H9 (cell line): Measurements from ENCODE around the gene ZNF317. TPM values are rescaled to one million over a fixed set of nuclear protein-coding genes. Genes with fewer than 3 reads are reported as not detected.

Experiments
- DNase-seq: peaks from one replicate; pipeline ENCODE4 v3.0.0-alpha.2; 2017
- H2AFZ ChIP-seq: one replicate; pipeline ENCODE4 v1.6.1; 2013; ENCODE audit warnings: mild to moderate bottlenecking, low read length, control low read depth, moderate library complexity
- H2AK5ac ChIP-seq: 2 replicates; pipeline ENCODE4 v1.6.1; 2013; ENCODE audit warnings: low read length, control low read depth, mixed read lengths; ENCODE audit not compliant: insufficient read length
- H2BK120ac ChIP-seq: one replicate; pipeline ENCODE4 v1.6.1; 2013; ENCODE audit warnings: low read depth, mild to moderate bottlenecking, low read length, control low read depth, inconsistent platforms; ENCODE audit not compliant: poor library complexity, severe bottlenecking
- H2BK12ac ChIP-seq: 2 replicates; pipeline ENCODE4 v1.6.1; 2013; ENCODE audit warnings: low read length, control low read depth, mixed read lengths, low read depth; ENCODE audit not compliant: insufficient read length
- H2BK15ac ChIP-seq: 2 replicates; pipeline ENCODE4 v1.6.1; 2013; ENCODE audit warnings: low read depth, low read length, control low read depth
- H2BK20ac ChIP-seq: one replicate; pipeline ENCODE4 v1.6.1; 2013; ENCODE audit warnings: low read depth, mild to moderate bottlenecking, low read length, control low read depth, inconsistent platforms; ENCODE audit not compliant: poor library complexity, severe bottlenecking
- H2BK5ac ChIP-seq: 2 replicates; pipeline ENCODE4 v1.6.1; 2013; ENCODE audit warnings: low read length, control low read depth, mixed read lengths; ENCODE audit not compliant: insufficient read length
- H3K14ac ChIP-seq: 2 replicates; pipeline ENCODE4 v1.6.1; 2013; ENCODE audit warnings: low read length, control low read depth; ENCODE audit not compliant: insufficient read depth
- H3K18ac ChIP-seq: 2 replicates; pipeline ENCODE4 v1.6.1; 2013; ENCODE audit warnings: low read depth, mild to moderate bottlenecking, mixed read lengths, low read length, control low read depth; ENCODE audit not compliant: insufficient read length
- H3K23ac ChIP-seq: 2 replicates; pipeline ENCODE4 v1.6.1; 2013; ENCODE audit warnings: low read length, control low read depth, mixed read lengths, low read depth; ENCODE audit not compliant: insufficient read length
- H3K23me2 ChIP-seq: 2 replicates; pipeline ENCODE4 v1.6.1; 2013; ENCODE audit warnings: low read depth, mild to moderate bottlenecking, mixed read lengths, low read length, control low read depth; ENCODE audit not compliant: insufficient read length, poor library complexity, severe bottlenecking
- H3K27ac ChIP-seq: 2 replicates; pipeline ENCODE4 v1.5.1; 2013; ENCODE audit warnings: low read length, control low read depth, mixed read lengths, low read depth; ENCODE audit not compliant: insufficient read length
- H3K27me3 ChIP-seq: 2 replicates; pipeline ENCODE4 v1.6.1; 2013; ENCODE audit warnings: low read length, control low read depth, inconsistent platforms; ENCODE audit not compliant: insufficient read depth
- H3K4ac ChIP-seq: 2 replicates; pipeline ENCODE4 v1.6.1; 2013; ENCODE audit warnings: low read depth, mild to moderate bottlenecking, control low read depth, inconsistent platforms, low read length, moderate library complexity
- H3K4me1 ChIP-seq: 2 replicates; pipeline ENCODE4 v1.6.1; 2013; ENCODE audit warnings: low read length, control low read depth, inconsistent platforms; ENCODE audit not compliant: insufficient read depth
- H3K4me2 ChIP-seq: 2 replicates; pipeline ENCODE4 v1.6.1; 2013; ENCODE audit warnings: low read length, control low read depth, mixed read lengths; ENCODE audit not compliant: insufficient read length, insufficient read depth
- H3K56ac ChIP-seq: 2 replicates; pipeline ENCODE4 v1.6.1; 2013; ENCODE audit warnings: low read depth, mild to moderate bottlenecking, mixed read lengths, low read length, control low read depth; ENCODE audit not compliant: insufficient read length
- H3K79me1 ChIP-seq: 2 replicates; pipeline ENCODE4 v1.6.1; 2013; ENCODE audit warnings: low read depth, mild to moderate bottlenecking, moderate library complexity, low read length, control low read depth, inconsistent platforms; ENCODE audit not compliant: insufficient read depth, poor library complexity, severe bottlenecking
- H3K79me2 ChIP-seq: 2 replicates; pipeline ENCODE4 v1.6.1; 2013; ENCODE audit warnings: low read length, control low read depth, inconsistent platforms; ENCODE audit not compliant: insufficient read depth
- H3K9ac ChIP-seq: 2 replicates; pipeline ENCODE4 v1.6.1; 2013; ENCODE audit warnings: low read length, control low read depth, mixed read lengths; ENCODE audit not compliant: insufficient read length; ENCODE audit errors: extremely low read depth
- H3K9me3 ChIP-seq: one replicate; pipeline ENCODE4 v1.6.1; 2013; ENCODE audit warnings: low read depth, low read length, inconsistent platforms; ENCODE audit not compliant: control insufficient read depth
- H3T11ph ChIP-seq: one replicate; pipeline ENCODE4 v1.6.1; 2013; ENCODE audit warnings: mild to moderate bottlenecking, low read length, control low read depth, inconsistent platforms
- H4K20me1 ChIP-seq: one replicate; pipeline ENCODE4 v1.6.1; 2013; ENCODE audit not compliant: control insufficient read depth, insufficient read length, insufficient read depth
- H4K5ac ChIP-seq: 2 replicates; pipeline ENCODE4 v1.6.1; 2013; ENCODE audit warnings: low read depth, mild to moderate bottlenecking, mixed read lengths, low read length, control low read depth; ENCODE audit not compliant: insufficient read length
- H4K8ac ChIP-seq: replicated peaks from 2 replicates; pipeline ENCODE4 v1.6.1; 2013; ENCODE audit warnings: low read length, control low read depth, mixed read lengths, low read depth; ENCODE audit not compliant: insufficient read length
- H4K91ac ChIP-seq: 2 replicates; pipeline ENCODE4 v1.6.1; 2013; ENCODE audit warnings: low read depth, mild to moderate bottlenecking, moderate library complexity, mixed read lengths, low read length, control low read depth; ENCODE audit not compliant: insufficient read length
- H3K27ac Mint-ChIP-seq, 3 experiments: 2 replicates in 2 of 3; 3 replicates in 1 of 3; pipeline ENCODE4 v1.8.0; 2020 to 2021; ENCODE audit warnings: mixed read lengths in 3 of 3, mild to moderate bottlenecking in 1 of 3, moderate library complexity in 1 of 3
- H3K27me3 Mint-ChIP-seq: 2 replicates; pipeline ENCODE4 v1.8.0; 2021; ENCODE audit warnings: low read depth, mild to moderate bottlenecking, moderate library complexity, mixed read lengths
- H3K36me3 Mint-ChIP-seq, 3 experiments: 2 replicates in 2 of 3; 3 replicates in 1 of 3; pipeline ENCODE4 v1.8.0; 2020 to 2021; ENCODE audit warnings: low read depth in 3 of 3, mixed read lengths in 3 of 3; ENCODE audit not compliant: insufficient read depth in 1 of 3
- H3K4me1 Mint-ChIP-seq, 2 experiments: 2 replicates each; pipeline ENCODE4 v1.8.0; 2020; ENCODE audit warnings: mixed read lengths in 2 of 2
- H3K4me3 Mint-ChIP-seq, 2 experiments: 2 replicates in 1 of 2; 3 replicates in 1 of 2; pipeline ENCODE4 v1.8.0; 2020 to 2021; ENCODE audit warnings: mild to moderate bottlenecking in 2 of 2, mixed read lengths in 2 of 2, moderate library complexity in 1 of 2
- H3K9me3 Mint-ChIP-seq, 2 experiments: 2 replicates in 1 of 2; 3 replicates in 1 of 2; pipeline ENCODE4 v1.8.0; 2020; ENCODE audit warnings: mild to moderate bottlenecking in 2 of 2, mixed read lengths in 2 of 2, moderate library complexity in 1 of 2
- CTCF ChIP-seq: fragments of 200-600 bp; sonication (generic); conservative IDR thresholded peaks from 3 replicates; pipeline ENCODE4 v1.8.0; 2021; ENCODE audit warnings: antibody characterized with exemption, mild to moderate bottlenecking
- WGBS: extraction: QIAGEN DNeasy Blood & Tissue Kit; methylation state at CpG from one replicate; pipeline ENCODE4 v1.1.7; 2013; ENCODE audit warnings: missing lambda C conversion rate, low lambda C conversion rate, mixed read lengths; ENCODE audit not compliant: insufficient read length; ENCODE audit errors: extremely low coverage; 5-methylcytosine and 5-hydroxymethylcytosine counted together
- total RNA-seq: library from RNA; stranded (reverse); gene quantifications from 2 replicates; pipeline ENCODE4 v1.2.1, GENCODE V29; 2021

ZNF317 gene
- total RNA-seq, 1 experiment from 2014 or later: 52.8 TPM

- no peak overlapping the region for H3K4me3 Mint-ChIP-seq
Measured at GRCh38 chr19:9130965-9131364, 9.2 kb upstream of the ZNF317 start.

More at GRCh38 chr19:9130965-9131364, 9.2 kb upstream of the ZNF317 start:
- Histone ChIP-seq H4K5ac (no peak overlapping the region), H3T11ph (no peak overlapping the region), H3K9me3 (no peaks in the 10 kb centered on the region), H3K9ac (no peak overlapping the region), H2AFZ (no peak overlapping the region), H2AK5ac (no peak overlapping the region), H3K4ac (no peak overlapping the region), H3K79me2 (no peaks in the 10 kb centered on the region), H4K8ac (no peak overlapping the region), H2BK120ac (no peak overlapping the region), H3K18ac (no peak overlapping the region), H2BK20ac (no peak overlapping the region), H3K4me2 (no peak overlapping the region), H2BK12ac (no peak overlapping the region), H3K56ac (no peak overlapping the region), H3K4me1 (no peaks in the 10 kb centered on the region), H3K23ac (no peak overlapping the region), H2BK15ac (no peak overlapping the region), H3K23me2 (no peaks in the 10 kb centered on the region), H2BK5ac (no peak overlapping the region), H3K14ac (no peak overlapping the region), H3K27ac (no peak overlapping the region), H3K27me3 (no peaks in the 10 kb centered on the region), H4K91ac (no peak overlapping the region), H3K79me1 (no peaks in the 10 kb centered on the region), H4K20me1 (no peaks in the 10 kb centered on the region)
- Mint-ChIP-seq H3K27me3 (peaks cover 10% of the 10 kb centered on the region), H3K4me1 (no peaks in the 10 kb centered on the region), H3K9me3 (peaks cover 54 to 62% of the 10 kb centered on the region in 2 experiments), H3K36me3 (peaks cover 0 to 2% (median 0%) of the 10 kb centered on the region in 3 experiments; a peak in 3 of 7 replicates), H3K27ac (no peak overlapping the region)
- WGBS: no CpG with 5 or more reads among the region's 1 CpG
- no peak for DNase-seq
- TF ChIP-seq CTCF: no peak
